Stimulated activated CD4-positive, alpha-beta T cell treated with anti-CD3 and anti-CD28 coated beads, TNF-alpha, amount 100 ng/mL, for 48 hours (primary cell): Measurements from ENCODE around the gene GALM.

Source experiments
- DNase-seq, 3 donors: peaks; one replicate each; pipeline ENCODE4 v3.0.0-alpha.2; 2020; ENCODE audit warnings: low read depth in 3 of 3

Gene GALM

GRCh38 chr2:38765551-38765950 is 99.6 kb downstream of the GALM start:
- DNase-seq: no peak

DNA sequence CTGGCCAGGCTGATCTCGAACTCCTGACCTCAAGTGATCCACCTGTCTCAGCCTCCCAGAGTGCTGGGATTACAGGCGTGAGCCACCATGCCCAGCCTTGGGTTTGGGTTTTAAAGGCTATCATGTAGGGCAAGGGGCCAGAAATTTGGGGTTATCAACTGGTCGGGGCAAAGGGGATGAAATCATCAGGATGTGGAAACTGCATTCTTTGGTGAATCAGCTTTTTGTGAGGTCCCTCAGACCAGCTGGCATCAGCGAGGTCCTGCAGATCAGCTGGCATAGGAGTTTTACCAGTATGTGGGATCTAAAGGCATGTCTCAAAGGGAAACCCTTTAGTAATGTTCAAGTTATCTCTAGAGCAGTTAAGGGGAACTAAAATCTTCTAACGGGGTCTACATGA is 105.7 kb downstream of the GALM start:
- DNase-seq: no peak

GRCh38 chr2:38775097-38775920 is 109.4 kb downstream of the GALM start:
- no peak for DNase-seq

GRCh38 chr2:38775921-38776225 is 110.0 kb downstream of the GALM start:
- DNase-seq: no peak

GRCh38 chr2:38776531-38776930 is 110.6 kb downstream of the GALM start:
- no peak for DNase-seq

DNA sequence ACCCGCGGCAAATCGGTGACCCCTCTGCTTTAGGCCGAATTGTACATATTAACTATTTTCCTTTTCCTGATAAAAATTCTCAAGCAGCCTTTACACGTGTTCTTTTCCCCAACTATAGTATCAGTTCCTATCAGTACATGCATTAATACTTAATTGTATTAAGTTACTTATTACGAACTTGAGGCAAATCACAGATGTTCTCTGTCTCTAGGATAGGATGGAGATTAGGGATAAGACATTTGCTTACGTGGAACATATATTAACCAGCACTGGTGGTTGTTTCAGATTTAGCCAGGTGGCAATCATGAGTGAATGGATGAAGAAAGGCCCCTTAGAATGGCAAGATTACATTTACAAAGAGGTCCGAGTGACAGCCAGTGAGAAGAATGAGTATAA is 112.8 kb downstream of the GALM start:
- no peak for DNase-seq

DNA sequence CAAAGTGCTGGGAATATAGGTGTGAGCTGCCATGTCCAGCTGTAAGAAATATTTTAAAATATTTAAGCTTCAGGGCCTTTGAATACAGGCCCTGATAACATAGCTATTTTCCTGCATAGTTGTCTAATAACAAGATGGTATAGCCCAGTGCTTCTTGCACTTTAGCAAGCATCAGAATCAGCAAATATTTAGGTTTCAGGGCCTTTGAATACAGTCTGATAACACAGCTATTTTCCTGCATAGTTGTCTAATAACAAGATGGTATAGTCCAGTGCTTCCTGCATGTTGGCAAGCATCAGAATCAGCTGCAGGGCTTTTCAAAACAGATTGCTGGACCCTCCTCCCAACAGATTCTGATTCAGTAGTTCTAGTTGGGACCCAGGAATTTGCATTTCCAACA is 117.7 kb downstream of the GALM start:
- no peak for DNase-seq
